NCI-H460 (cell line): Measurements from ENCODE around the gene SYCN. TPM values are rescaled to one million over a fixed set of nuclear protein-coding genes. Genes with fewer than 3 reads are reported as not detected.
"Not testable (repeated sequence)": the region's sequence is repeated elsewhere in the genome, so short reads cannot be mapped to it uniquely, and the experiment has no call there.

Experiments
- DNase-seq: peaks from one replicate; pipeline ENCODE4 v3.0.0-alpha.2; 2016; ENCODE audit warnings: low read depth; ENCODE audit errors: extremely low read depth
- polyA plus RNA-seq: library from polyadenylated mRNA; depleted of rRNA; stranded (reverse); fragments of >200 nt; gene quantifications from 2 replicates; pipeline ENCODE4 v1.2.3, GENCODE V29; 2014; cell fraction: nucleus; rRNA removed
- total RNA-seq: library from RNA; depleted of rRNA; stranded (reverse); fragments of >200 nt; shearing (Covaris generic); gene quantifications from 2 replicates; pipeline ENCODE4 v1.2.3, GENCODE V29; 2014; rRNA removed

SYCN gene
- total RNA-seq, result not detected in 2 replicates
- polyA plus RNA-seq, result not detected in 2 replicates

GRCh38 chr19:39203372-39204341 lies at the start of gene SYCN:
SYCN (minus strand) TSS chr19:39204263; CDS start chr19:39204254, 9 bp downstream.
- DNase-seq, result no peak

GRCh38 chr19:39253374-39254149 lies 49.5 kb upstream of the SYCN start:
- DNase-seq, result no peak

GRCh38 chr19:39252458-39252857 lies 48.4 kb upstream of the SYCN start:
- DNase-seq, result no peak

DNA sequence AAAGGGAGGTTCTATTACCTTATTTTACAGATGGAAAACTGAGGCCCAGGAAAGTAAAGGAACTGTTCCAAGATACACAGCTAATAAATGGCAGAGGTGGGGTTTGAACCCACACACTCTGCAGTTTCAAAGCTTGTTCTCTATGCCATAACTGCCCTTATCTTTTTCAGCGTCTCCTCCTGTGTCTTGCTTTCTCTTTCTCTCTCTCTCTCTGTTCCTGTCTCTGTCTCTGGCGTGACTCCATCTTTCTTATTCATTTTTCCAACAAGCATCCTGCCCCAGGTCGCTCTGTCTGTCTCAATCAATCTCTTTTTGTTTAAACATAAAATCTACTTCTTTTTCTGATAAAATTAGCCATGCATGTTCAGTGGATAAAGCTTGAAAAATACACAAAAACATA lies 47.8 kb upstream of the SYCN start:
- DNase-seq, result no peak

DNA sequence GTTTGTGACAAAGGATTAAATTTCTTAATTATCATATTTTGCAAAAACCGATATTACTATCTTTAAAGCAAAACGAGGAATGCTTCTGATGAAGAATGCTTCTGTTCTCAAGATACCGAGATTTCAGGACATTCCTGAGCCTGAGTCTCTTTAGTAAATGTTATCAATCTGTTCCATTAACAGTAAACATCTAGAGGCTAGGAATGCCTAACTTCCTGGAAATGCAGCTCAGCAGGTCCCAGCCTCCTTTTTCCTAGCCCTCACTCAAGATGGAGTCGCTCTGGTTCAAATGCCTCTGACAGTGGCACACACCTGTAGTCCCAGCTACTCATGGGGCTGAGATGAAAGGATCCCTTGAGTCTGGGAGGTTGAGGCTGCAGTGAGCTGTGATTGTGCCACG lies 47.0 kb upstream of the SYCN start:
- no peak for DNase-seq

- DNase-seq, result no peak
These were observed 44.7 kb upstream of the SYCN start, which contains the start of gene IFNL4 for GRCh38 chr19:39248806-39249205. IFNL4 (minus strand) TSS chr19:39248856.

GRCh38 chr19:39247701-39248664 lies 43.9 kb upstream of the SYCN start:
- DNase-seq, result no peak

DNA sequence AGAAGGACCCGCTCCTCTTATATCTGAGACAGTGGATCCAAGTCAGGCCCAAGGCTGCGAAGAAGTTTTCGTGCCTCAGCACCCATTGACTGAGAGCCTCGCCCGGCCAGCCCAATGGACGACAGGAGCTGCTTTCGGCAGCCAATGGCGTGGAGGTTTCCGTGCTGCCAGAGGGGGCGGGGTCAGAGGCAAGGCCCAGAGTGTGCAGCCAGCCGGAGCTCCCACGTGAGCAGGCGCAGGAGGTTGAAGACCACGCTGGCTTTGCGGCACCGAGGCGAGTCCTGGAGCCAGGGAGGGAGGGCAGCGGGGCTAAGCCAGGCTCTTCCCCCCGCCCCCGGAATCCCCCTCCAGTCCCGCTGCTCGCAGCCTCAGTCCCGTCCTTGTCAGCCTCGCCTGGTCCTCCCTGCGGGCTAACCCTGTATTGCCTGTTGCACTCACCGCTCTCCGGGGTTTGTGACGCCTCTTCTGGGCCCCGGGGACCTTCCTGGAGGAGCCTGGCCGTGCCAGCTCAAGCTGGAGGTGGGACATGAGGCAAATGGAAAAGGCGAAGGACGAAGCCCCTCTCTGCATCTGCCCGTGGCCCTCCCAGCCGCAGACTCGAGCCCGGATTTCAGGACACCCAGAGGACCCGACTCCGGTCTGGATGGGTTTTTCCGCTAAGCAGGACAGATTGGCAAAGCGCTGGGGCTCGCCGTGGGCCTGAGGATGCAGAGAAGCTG lies 43.0 kb upstream of the SYCN start:
- DNase-seq, result no peak

- DNase-seq, result not testable (repeated sequence)
These were observed 41.1 kb upstream of the SYCN start for GRCh38 chr19:39245166-39245565.

- DNase-seq, result not testable (repeated sequence)
These were observed 40.5 kb upstream of the SYCN start, which contains the start of gene IFNL3 for GRCh38 chr19:39244410-39245100. IFNL3 (minus strand) TSS chr19:39245006; CDS start chr19:39244967, 39 bp downstream.

DNA sequence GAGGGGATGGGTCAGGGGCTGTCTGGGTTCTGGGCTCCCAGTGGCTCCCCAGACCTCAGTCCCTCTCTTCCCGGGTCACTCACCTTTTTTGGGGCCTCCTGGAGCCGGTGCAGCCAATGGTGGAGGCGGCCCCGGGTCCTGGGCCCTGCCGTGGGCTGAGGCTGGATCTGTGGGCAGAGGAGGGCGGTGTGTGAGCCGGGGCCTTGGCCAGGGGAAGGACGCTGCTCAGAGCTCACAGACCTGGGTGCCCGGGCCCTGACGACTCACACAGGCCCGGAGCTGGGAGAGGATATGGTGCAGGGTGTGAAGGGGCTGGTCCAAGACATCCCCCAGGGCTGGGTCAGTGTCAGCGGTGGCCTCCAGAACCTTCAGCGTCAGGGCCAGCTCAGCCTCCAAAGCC lies 39.7 kb upstream of the SYCN start:
- not testable (repeated sequence) for DNase-seq

- no peak for DNase-seq
These were observed 36.4 kb upstream of the SYCN start for GRCh38 chr19:39240421-39240820.

- no peak for DNase-seq
These were observed 34.9 kb upstream of the SYCN start for GRCh38 chr19:39238944-39239343.

GRCh38 chr19:39238209-39238608 lies 34.1 kb upstream of the SYCN start:
- DNase-seq, result no peak

DNA sequence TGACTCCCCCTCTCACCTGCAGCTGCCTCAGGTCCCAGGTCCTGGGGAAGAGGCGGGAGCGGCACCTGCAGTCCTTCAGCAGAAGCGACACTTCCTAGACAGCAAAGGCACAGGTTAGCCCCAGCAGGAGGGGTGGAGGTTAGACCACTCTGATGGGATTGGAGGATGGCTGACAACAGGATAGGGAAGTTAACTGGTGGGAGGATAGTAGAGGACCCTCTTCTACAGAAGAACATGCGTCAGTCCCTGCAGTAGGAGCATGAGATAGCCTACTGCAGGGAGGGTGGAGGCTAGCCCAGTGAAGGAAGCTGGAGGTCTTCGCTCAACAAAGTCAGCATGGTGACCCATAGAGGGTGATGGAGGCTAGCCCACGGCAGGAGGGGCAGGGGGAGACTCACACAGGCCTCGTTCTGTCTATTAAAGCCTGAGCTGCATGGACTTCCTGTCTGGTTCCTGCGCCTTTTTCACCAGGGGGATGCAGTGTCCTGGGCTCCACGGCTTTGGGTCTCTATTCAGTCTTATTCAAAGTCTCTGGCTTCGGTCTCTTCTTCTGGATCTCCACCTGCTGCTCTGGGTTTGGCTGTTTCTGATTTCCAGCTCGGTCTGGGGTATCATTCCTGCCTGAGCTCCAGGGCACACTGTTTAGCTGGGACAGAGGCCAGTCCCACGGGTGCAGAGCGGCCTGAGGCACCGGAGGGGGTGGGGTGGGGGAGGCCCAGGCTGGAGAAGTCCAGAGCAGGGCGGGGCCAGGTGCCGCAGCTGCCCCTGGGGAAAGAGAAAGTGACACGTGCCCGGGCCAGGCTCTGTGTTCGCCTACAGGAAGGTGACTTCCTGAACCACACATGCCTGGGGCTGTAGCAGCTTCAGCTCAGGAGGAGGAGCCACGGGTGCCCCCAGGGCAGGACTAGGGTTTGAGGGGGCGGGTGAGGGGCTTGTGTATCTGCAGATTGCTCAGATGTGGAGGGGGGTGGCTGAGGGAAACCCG lies 33.4 kb upstream of the SYCN start:
- DNase-seq, result no peak

- DNase-seq, result no peak
These were observed 32.5 kb upstream of the SYCN start for GRCh38 chr19:39236527-39236926.

DNA sequence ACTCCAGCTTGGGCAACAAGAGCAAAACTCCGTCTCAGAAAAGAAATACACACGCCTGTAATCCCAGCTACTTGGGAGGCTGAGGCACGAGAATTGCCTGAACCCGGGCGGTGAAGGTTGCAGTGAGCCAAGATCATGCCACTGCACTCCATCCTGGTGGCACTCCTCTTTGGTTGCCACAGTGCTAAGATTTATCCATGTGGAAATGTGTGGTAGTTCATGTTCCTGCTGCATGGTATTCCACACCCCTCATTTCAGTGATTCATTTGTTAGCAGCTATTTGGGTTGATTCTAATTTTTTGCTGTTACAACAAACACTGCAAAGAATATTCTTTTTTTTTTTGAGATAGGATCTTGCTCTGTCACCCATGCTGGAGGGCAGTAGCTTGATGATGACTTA lies 28.6 kb upstream of the SYCN start:
- DNase-seq, result no peak
